CD4-positive, alpha-beta T cell treated with Interferon alpha-2 for 1 hour (primary cell): Measurements from ENCODE around the gene UQCRH.
"Not testable (repeated sequence)": the region's sequence is repeated elsewhere in the genome, so short reads cannot be mapped to it uniquely, and the experiment has no call there.

Source experiments
- DNase-seq, 2 donors: peaks; one replicate each; pipeline ENCODE4 v3.0.0-alpha.2; 2020 to 2022

UQCRH gene

DNA sequence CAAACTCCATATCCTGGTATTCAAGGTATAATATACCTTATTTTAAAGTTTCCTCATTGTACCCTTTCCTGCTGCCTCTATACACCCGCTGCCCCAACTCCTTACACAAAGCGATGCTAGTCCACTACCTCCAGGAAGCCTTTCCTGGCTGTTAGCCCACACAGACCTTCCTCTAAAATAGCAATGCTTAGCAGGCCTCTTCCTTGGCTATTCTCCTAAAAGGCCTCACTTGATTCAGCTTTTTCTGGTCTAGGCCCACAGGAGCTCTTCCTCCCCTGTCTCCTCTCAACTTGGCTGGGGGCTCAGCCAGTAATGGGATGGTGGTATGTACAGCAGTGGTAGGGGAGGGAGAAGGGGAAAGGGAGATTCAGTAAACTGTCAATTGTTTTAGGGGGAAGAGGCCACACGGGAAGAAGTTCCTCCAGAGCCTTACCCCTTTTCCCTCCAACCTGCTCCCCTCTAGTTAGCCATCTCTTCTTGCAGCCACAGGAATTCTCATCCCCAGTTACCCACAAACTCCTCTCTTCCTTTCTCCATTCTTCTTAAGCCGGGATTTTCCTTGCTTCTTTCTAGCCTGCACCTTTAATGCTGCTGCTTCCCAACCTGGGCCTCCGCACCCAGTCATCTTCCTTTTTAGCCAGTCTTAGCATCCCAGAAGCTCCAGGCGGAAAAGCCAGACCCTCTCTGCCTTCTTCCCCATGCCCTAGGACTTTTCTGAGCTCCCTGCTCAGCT lies 2.7 kb upstream of the UQCRH start:
- DNase-seq: no peak

DNA sequence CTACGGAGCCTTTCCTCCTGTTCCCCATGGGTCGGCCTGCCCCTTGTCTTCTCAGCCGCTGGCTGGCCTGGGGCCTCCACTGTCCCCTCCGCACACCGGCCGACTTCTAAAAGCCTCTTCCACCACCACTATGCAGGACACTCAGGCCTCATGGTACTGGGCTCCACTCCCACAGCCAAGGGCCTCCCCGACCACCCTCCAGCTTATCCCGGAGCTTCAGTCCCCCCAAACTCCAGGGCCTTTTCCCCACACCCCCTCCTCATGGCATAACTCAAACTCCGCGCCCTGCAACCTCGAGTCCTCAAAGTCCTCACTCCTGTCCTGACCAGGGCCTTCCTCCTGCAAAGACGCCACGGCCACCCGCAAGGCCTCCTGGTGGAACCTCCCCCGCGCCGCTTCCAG lies 2.1 kb upstream of the UQCRH start:
- no peak for DNase-seq

DNA sequence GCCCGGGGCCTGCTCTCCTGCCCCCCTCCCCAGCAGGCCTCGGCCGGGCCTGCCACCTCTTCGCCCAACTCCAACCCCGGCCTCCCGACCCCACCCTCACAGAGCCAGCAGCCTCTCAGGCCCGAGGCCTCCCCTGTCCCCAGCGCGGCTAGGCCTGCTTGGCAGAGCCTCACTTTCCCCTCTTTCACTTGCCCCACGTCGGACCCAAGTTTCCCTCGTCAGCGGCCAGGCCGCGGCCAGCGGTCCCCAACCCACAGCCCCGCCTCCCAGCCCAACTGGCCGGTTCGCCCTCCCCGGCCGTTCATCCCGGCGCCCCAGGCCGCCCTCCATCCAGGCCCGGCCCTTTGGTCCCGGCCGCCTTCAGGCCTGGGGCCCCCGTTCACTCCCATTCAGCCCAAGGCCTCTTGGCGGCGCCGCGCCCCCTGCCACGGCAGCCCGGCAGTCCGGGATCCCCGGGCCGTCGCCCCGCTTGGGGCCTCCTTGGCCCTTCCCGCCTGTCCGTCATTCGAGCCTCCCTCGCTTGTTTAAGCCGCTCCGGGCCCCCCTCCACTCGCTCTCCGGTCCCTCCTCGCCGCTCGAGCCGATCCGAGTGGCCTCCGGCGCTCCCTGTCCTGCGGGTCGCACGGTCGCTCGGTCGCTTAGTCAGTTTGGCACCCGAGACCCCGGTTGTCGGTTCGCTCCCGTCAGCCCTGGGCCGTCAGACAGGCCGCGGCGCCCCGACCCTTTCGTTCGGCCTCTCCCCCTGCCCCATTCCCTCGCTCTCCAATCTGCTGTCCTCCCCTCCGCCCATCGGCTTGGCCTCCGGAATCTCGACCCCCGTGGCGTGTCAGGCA lies 1.5 kb upstream of the UQCRH start:
- peak; percentile 34 to 56 for DNase-seq

DNA sequence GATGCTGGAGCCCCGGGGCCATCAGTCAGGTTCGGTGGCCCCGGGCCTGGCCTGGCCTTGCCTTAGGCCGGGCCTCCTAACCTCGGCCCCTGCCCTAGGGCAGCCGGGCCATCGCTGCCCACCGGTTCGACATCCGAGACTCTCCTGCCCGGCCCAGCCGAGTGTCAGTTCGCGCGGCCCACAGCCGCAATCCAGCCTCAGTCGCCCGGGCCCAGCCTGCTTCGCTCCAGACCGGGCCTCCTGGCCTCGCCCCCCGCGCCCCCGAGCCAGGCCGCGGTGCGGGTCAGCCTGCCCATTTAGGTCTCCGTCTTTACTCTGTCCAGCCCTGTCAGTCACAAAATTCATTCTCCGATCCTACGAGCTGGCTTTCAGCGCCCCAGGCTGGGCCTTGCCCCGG lies 859 bp upstream of the UQCRH start:
- DNase-seq: no peak

DNA sequence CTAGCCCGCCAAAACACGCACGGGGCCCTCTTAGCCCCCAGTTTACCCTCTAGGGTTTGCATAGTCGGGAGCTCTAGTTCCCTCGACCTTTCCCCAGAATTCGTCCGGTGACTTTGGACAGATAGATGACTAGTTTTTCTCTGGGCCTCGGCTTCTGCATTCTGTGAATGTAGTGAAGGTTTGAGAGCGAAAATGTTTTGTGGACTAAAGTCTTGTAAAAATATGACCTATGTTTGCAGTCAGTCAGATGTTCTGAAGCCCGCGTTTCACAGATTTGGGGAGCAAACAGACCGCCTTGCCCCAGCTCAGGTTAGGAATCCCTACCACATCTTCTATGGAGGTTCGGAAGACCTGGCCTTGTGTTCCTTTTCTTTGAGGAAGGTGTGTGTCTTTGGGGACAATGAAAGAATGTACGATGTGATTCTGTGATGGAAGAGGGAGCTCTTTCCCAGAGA lies 401 bp downstream of the UQCRH start:
- DNase-seq: peak in 1 of 2 donors; percentile 10

DNA sequence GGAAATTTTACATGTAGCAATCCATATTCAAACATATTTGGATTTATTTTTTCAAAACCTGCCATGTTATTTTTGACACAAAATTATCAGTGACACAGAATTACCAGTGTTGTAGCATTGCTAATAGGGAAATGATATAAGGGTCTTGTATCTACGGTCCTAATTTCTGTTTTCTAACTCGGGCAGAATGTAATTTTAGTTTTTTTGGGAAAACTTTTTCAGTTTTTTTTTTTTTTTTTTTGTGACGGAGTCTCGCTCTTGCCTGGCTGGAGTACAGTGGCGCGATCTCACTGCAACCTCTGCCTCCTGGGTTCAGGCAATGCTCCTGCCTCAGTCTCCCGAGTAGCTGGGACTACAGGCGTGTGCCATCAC lies 2.6 kb downstream of the UQCRH start:
- no peak for DNase-seq

DNA sequence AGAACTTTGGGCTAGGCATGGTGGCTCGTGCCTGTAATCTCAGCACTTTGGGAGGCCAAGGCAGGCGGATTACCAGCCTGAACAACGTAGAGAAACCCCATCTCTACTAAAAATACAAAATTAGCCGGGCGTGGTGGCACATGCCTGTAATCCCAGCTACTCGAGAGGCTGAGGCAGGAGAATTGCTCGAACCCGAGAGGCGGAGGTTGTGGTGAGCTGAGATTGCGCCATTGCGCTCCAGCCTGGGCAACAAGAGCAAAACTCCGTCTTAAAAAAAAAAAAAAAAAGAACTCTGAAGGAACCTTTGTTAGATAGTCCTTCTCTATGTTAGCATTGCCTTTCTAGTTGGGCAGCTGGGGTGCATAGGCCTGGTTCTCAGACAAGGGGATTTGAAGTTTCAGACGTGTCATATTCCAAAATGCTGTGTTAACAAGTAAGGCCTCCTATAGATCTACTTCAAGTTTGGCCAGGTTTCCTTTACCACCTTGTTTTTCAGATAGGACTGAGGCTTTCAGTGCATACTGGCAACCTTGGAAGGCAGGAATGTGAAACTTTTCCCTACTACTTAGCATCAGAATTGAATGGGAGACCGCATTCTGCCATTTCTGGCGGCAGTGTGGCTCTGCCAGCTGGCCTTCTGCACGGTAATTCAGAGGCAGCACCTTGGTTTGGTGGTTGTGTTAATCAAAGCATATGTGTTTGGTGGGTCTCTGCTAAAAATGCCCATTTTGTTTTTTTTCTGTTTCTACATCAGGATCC lies 6.1 kb downstream of the UQCRH start:
- no peak for DNase-seq

DNA sequence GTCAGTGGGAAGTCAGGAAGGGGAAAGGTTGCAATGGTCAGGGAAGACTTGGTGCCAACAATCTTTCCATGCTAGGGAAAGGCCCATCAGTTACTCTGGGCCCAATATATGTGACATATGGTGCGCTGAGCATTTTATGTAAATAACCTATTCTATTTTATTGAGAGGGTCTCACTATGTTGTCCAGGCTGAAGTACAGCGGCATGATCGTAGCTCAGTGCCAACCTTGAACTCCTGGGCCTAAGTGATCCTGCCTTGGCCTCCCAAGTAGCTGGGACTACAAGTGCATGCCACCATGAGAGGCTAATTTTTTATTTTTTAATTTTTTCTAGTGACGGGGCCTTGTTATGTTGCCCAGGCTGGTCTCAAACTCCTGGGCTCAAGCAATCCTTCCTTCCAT lies 6.8 kb downstream of the UQCRH start:
- no peak for DNase-seq

DNA sequence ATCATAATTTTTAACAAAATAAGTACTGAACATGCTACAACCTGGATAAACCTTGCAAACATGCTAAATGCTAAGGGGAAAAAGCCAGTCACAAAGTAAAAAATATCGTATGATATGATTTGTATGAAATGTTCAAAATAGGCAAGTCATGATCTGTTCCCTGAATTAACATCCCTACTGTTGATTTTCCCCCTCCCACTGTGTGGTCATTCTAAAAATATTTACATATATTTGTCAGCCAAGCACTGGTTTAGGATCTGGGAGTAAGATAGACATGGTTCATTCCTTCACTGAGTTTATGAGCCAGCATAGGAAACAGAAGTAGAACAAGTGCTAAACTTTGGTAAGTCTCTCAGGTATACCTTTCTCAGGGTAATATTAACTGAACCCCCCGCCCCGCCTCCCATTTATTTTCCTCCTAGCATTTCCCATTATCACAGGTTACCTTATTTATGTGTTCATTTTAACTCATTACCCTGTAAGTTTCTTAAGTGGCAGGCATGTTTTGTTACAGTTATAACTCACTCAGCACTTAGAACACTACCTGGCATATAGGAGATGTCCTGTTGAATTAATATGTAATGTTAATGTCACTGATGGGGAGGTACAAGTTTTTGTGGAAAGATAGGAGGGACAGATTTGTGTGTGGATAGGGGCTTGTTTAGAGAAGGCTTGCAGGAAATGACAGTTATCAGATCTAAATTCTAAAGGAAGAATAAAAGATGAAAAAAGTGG lies 12.3 kb downstream of the UQCRH start:
- no peak for DNase-seq

DNA sequence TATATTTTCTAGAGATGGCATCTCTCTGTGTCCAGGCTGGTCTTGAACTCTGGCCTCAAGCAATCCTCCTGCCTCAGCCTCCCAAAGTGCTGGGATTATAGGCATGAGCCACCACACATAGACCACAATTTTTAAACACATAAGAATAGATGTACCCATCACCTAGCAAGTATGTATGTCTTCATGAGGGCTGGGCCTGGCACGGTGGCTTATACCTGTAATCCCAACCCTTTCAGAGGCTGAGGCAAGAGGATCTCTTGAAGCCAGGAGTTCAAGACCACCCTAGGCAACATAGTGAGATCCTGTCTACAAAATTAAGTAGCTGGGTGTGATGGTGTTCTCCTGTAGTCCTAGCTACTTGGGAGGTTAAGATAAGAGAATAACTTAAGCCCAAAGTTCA lies 13.8 kb downstream of the UQCRH start:
- DNase-seq: no peak

DNA sequence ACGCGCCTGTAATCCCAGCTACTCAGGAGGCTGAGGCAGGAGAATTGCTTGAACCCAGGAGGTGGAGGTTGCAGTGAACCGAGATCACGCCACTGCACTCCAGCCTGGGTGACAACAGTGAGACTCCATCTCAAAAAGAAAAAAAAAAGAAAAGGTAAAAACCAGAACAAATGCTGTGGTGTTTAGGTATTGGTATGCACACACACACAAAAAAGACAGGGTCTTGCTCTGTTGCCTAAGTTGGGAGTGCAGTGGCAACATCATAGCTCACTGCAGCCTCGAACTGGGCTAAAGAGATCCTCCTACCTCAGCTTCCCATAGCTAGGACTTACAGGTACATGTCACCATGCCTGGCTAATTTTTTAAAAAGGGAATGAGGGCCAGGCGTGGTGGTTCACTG lies 15.8 kb downstream of the UQCRH start:
- DNase-seq: not testable (repeated sequence)

DNA sequence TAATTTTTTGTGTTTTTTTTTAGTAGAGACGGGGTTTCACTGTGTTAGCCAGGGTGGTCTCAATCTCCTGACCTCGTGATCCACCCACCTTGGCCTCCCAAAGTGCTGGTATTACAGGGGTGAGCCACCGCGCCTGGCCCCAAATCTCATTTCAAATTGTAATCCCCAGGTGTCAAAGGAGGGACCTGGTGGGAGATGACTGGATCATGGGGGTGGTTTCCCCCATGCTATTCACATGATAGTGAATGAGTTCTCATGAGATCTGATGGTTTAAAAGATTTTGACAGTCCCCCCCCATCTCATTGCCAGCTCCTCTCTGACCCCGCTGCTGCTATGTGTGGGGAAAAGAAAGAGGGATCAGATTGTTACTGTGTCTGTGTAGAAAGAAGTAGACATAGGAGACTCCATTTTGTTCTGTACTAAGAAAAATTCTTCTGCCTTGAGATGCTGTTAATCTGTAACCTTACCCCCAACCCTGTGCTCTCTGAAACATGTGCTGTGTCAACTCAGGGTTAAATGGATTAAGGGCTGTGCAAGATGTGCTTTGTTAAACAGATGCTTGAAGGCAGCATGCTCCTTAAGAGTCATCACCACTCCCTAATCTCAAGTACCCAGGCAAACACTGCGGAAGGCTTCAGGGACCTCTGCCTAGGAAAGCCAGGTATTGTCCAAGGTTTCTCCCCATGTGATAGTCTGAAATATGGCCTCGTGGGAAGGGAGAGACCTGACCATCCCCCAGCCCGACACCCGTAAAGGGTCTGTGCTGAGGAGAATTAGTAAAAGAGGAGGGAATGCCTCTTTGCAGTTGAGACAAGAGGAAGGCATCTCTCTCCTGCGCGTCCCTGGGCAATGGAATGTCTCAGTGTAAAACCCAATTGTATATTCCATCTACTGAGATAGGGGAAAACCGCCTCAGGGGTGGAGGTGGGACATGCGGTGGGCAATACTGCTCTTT lies 16.7 kb downstream of the UQCRH start:
- not testable (repeated sequence) for DNase-seq

DNA sequence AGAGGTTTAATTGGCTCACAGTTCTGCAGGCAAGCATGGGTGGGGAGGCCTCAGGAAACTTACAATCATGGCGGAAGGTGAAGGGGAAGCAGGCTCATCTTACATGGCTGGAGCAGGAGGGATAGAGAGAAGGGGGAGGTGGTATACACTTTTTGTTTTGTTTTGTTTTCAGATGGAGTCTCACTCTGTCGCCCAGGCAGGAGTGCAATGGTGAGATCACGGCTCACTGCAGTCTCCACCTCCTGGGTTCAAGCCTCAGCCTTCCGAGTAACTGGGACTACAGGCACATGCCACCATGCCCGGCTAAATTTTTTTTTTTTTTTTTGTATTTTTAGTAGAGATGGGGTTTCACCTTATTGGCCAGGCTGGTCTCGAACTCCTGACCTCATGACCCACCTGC lies 18.7 kb downstream of the UQCRH start:
- DNase-seq: not testable (repeated sequence)

DNA sequence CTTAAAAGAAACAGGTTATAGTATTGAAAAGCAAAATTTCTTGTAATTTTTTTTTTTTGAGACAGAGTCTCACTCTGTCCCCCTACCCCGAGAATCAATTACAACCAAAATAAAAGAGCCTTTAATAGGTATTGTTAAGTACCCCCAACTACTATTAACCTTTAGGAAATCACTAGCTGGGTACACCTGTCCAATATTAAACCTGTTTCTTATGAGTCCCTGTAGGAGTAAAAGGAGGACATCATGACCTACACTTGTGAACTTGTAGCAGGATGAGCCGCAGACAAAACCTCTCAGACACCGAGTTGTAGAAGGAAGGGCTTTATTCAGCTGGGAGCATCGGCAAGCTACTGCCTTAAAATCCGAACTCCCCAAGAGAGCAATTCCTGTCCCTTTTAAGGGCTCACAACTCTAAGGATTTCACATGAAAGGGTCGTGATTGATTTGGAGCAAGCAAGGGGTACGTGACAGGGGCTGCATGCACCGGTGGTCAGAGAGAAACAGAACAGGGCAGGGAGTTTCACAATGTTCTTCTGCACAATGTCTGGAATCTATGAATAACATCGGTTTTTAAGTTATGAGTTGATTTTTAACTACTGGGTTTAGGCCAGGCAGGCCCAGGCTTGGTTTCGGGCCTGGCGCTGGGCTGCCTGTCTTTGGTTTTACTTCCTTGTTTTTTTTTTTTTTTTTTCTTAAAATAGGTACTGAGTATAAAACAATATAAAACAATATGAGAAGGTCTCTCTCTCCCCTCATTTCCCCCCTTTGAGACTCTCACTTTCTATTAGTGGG lies 22.0 kb downstream of the UQCRH start:
- DNase-seq: not testable (repeated sequence)

DNA sequence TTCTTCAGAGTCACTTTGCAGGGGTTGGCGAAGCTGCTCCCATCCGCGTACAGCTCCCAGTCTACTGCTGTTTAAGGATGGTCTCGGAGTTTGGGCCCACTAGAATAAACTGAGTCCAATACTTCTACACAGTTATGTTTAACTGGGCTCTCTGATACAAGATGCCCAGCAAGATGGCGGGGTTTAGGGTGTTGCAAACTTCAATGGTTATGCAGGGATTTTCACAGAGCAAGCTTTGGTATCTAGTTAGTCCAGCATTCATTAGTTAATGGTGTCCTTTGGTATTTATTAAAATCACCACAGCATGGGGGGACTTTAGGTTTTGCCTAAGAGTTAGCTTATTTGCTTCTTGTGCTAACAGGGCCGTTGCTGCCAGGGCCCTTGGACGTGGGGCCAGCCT lies 24.7 kb downstream of the UQCRH start:
- DNase-seq: not testable (repeated sequence)

DNA sequence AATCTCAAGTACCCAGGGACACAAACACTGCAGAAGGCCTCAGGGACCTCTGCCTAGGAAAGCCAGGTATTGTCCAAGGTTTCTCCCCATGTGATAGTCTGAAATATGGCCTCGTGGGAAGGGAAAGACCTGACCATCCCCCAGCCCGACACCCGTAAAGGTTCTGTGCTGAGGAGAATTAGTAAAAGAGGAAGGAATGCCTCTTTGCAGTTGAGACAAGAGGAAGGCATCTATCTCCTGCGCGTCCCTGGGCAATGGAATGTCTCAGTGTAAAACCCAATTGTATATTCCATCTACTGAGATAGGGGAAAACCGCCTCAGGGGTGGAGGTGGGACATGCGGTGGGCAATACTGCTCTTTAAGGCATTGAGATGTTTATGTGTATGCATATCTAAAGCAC lies 26.3 kb downstream of the UQCRH start:
- not testable (repeated sequence) for DNase-seq

DNA sequence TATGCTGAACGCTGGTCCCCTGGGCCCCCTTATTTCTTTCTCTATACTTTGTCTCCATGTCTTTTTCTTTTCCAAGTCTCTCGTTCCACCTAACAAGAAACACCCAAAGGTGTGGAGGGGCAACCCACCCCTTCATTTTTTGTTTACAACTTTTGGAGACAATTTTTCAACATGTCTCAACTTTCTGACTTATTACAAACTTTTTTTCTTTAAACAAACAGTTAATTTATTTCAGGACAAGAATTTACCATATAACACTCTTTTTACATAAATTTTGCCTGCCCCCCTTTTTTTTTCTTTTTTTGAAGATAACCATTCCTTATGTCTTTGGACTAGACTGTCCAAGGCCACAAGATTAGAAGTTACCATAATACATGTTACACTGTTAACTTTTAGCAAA lies 26.9 kb downstream of the UQCRH start:
- not testable (repeated sequence) for DNase-seq

DNA sequence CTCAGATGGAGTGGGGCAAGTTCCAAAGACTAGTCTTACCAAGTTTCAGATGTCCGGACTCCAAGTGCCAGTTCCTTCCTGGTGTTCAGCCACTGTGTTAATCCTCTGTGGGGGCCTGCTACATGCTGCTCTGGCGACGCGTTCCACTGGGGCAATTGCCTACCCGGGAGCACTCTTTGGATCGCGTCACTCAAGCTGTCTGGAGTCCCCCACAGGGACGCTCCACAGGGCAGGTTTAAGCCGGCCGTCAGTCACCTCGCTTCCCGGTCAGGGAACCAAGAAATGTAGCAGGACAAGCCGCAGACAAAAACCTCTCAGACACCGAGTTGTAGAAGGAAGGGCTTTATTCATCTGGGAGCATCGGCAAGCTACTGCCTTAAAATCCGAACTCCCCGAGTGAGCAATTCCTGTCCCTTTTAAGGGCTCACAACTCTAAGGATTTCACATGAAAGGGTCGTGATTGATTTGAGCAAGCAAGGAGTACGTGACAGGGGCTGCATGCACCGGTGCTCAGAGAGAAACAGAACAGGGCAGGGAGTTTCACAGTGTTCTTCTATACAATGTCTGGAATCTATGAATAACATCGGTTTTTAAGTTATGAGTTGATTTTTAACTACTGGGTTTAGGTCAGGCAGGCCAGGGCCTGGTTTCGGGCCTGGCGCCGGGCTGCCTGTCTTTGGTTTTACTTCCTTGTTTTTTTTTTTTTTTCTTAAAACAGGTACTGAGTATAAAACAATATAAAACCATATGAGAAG lies 28.5 kb downstream of the UQCRH start:
- DNase-seq: not testable (repeated sequence)

DNA sequence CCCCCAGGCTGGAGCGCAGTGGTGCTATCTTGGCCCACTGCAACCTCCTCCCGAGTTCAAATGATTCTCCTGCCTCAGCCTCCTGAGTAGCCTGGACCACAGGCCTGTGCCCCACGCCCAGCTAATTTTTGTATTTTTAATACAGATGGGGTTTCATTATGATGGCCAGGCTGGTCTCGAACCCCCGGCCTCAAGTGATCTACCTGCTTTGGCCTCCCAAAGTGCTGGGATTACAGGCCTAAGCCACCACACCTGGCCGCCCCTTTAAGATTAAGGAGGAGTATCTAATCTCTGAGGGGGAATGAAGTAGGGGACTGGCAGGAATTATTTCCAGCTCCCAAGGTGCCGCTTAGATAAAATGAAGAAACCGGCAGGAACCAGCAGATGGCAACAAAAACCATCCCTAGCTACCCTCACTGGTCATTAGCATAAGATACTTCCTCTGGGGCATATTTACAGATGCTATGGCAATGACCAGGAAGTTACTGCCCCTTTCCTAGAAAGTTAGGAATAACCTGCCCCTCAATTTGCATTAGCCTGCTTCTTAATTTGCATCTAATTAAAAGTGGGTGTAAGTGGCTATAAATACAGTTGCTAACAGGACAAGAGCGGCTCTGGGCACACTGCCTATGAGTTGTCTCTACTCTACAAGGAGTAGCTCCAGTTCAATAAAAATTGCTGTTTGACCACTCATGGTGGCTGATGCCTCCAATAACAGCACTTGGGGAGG lies 30.0 kb downstream of the UQCRH start:
- peak in 1 of 2 donors; percentile 27 for DNase-seq
